Measurements from ENCODE around the gene FNDC3B.

- TF ChIP-seq CTCF (IDR thresholded peaks at IDR 0.05) (no peak), POLR2AphosphoS5 (IDR thresholded peaks at IDR 0.05) (no peak)
Observed at GRCh38 chr3:172285844-172286243, 246.5 kb downstream of the FNDC3B start.

Measured in esophagus muscularis mucosa (tissue), 3 donors.